Measurements from ENCODE around the gene GRAMD2A. TPM values are rescaled to one million over a fixed set of nuclear protein-coding genes. Genes with fewer than 3 reads are reported as not detected.

The GRAMD2A gene
- total and polyA plus RNA-seq, 2 experiments from 2014 or later: 0.70 to 2.8 TPM

DNA sequence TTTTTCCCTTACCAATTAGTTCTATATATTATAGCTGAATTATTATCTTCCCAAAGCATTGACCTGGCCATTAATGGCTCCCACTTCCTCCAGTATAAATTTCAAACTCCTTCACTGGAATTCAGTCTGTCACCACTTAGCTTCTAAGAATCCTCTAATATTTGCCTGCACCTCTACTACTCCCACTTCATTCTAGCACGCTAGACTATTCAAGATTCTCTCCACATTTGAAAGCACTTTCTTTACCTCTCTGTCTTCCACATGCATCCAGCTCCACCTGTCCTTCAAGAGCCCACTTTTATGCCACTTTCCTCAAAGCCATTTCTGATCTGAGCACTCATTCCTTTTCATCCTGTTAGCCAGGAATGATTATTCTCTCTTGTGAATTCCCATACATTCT, 64.4 kb downstream of the GRAMD2A start:
- no peak overlapping the region for H2AFZ ChIP-seq
- ATAC-seq (no peak), DNase-seq (ENCODE audit: low spot score) (no peak)
- no peak overlapping the region for H3K4me2 ChIP-seq
- no peaks in the 10 kb centered on the region for H4K20me1 ChIP-seq (replicated peaks; ENCODE audit: insufficient read depth)
- no peak overlapping the region for H3K27ac Mint-ChIP-seq
- H3K9me2 ChIP-seq (ENCODE audit: insufficient read depth): no peaks in the 10 kb centered on the region
- no peaks in the 10 kb centered on the region for H3K36me3 ChIP-seq (ENCODE audit: insufficient read depth)
- H3K4me1 Mint-ChIP-seq: no peaks in the 10 kb centered on the region
- H3K36me3 Mint-ChIP-seq (ENCODE audit: low read depth): no peaks in the 10 kb centered on the region
- H3F3A ChIP-seq (replicated peaks; ENCODE audit: low read depth): no peaks in the 10 kb centered on the region
- no peaks in the 10 kb centered on the region for H3K27me3 ChIP-seq (ENCODE audit: insufficient read depth)
- H3K79me2 ChIP-seq (replicated peaks; ENCODE audit: insufficient read depth): no peaks in the 10 kb centered on the region
- H3K4me1 ChIP-seq (ENCODE audit: insufficient read depth): no peaks in the 10 kb centered on the region
- TF ChIP-seq CREB1 (CRISPR knock-in tag; IDR thresholded peaks at IDR 0.05; ENCODE audit: low read depth) (no peak), NANOG (IDR thresholded peaks at IDR 0.05; ENCODE audit: borderline replicate concordance) (no peak), POLR2AphosphoS5 (IDR thresholded peaks at IDR 0.05; ENCODE audit: low read depth) (no peak), ZNF331 (CRISPR knock-in tag; IDR thresholded peaks at IDR 0.05; ENCODE audit: low read depth) (no peak), EZH2phosphoT487 (IDR thresholded peaks at IDR 0.05; ENCODE audit: unreplicated experiment) (no peak), EZH2 (IDR thresholded peaks at IDR 0.05; ENCODE audit: low read depth, unreplicated experiment) (no peak)
- TF ChIP-seq, protein P1, sequence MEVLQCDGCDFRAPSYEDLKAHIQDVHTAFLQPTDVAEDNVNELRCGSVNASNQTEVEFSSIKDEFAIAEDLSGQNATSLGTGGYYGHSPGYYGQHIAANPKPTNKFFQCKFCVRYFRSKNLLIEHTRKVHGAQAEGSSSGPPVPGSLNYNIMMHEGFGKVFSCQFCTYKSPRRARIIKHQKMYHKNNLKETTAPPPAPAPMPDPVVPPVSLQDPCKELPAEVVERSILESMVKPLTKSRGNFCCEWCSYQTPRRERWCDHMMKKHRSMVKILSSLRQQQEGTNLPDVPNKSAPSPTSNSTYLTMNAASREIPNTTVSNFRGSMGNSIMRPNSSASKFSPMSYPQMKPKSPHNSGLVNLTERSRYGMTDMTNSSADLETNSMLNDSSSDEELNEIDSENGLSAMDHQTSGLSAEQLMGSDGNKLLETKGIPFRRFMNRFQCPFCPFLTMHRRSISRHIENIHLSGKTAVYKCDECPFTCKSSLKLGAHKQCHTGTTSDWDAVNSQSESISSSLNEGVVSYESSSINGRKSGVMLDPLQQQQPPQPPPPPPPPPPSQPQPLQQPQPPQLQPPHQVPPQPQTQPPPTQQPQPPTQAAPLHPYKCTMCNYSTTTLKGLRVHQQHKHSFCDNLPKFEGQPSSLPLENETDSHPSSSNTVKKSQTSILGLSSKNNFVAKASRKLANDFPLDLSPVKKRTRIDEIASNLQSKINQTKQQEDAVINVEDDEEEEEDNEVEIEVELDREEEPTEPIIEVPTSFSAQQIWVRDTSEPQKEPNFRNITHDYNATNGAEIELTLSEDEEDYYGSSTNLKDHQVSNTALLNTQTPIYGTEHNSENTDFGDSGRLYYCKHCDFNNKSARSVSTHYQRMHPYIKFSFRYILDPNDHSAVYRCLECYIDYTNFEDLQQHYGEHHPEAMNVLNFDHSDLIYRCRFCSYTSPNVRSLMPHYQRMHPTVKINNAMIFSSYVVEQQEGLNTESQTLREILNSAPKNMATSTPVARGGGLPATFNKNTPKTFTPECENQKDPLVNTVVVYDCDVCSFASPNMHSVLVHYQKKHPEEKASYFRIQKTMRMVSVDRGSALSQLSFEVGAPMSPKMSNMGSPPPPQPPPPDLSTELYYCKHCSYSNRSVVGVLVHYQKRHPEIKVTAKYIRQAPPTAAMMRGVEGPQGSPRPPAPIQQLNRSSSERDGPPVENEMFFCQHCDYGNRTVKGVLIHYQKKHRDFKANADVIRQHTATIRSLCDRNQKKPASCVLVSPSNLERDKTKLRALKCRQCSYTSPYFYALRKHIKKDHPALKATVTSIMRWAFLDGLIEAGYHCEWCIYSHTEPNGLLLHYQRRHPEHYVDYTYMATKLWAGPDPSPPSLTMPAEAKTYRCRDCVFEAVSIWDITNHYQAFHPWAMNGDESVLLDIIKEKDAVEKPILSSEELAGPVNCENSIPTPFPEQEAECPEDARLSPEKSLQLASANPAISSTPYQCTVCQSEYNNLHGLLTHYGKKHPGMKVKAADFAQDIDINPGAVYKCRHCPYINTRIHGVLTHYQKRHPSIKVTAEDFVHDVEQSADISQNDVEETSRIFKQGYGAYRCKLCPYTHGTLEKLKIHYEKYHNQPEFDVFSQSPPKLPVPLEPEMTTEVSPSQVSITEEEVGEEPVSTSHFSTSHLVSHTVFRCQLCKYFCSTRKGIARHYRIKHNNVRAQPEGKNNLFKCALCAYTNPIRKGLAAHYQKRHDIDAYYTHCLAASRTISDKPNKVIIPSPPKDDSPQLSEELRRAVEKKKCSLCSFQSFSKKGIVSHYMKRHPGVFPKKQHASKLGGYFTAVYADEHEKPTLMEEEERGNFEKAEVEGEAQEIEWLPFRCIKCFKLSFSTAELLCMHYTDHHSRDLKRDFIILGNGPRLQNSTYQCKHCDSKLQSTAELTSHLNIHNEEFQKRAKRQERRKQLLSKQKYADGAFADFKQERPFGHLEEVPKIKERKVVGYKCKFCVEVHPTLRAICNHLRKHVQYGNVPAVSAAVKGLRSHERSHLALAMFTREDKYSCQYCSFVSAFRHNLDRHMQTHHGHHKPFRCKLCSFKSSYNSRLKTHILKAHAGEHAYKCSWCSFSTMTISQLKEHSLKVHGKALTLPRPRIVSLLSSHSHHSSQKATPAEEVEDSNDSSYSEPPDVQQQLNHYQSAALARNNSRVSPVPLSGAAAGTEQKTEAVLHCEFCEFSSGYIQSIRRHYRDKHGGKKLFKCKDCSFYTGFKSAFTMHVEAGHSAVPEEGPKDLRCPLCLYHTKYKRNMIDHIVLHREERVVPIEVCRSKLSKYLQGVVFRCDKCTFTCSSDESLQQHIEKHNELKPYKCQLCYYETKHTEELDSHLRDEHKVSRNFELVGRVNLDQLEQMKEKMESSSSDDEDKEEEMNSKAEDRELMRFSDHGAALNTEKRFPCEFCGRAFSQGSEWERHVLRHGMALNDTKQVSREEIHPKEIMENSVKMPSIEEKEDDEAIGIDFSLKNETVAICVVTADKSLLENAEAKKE (CRISPR knock-in tag; IDR thresholded peaks at IDR 0.05): no peak
- TF ChIP-seq, protein P2, sequence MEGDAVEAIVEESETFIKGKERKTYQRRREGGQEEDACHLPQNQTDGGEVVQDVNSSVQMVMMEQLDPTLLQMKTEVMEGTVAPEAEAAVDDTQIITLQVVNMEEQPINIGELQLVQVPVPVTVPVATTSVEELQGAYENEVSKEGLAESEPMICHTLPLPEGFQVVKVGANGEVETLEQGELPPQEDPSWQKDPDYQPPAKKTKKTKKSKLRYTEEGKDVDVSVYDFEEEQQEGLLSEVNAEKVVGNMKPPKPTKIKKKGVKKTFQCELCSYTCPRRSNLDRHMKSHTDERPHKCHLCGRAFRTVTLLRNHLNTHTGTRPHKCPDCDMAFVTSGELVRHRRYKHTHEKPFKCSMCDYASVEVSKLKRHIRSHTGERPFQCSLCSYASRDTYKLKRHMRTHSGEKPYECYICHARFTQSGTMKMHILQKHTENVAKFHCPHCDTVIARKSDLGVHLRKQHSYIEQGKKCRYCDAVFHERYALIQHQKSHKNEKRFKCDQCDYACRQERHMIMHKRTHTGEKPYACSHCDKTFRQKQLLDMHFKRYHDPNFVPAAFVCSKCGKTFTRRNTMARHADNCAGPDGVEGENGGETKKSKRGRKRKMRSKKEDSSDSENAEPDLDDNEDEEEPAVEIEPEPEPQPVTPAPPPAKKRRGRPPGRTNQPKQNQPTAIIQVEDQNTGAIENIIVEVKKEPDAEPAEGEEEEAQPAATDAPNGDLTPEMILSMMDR (conservative IDR thresholded peaks at IDR 0.05; ENCODE audit: low read depth in 2 of 2): no peak
- TF ChIP-seq, protein P3, sequence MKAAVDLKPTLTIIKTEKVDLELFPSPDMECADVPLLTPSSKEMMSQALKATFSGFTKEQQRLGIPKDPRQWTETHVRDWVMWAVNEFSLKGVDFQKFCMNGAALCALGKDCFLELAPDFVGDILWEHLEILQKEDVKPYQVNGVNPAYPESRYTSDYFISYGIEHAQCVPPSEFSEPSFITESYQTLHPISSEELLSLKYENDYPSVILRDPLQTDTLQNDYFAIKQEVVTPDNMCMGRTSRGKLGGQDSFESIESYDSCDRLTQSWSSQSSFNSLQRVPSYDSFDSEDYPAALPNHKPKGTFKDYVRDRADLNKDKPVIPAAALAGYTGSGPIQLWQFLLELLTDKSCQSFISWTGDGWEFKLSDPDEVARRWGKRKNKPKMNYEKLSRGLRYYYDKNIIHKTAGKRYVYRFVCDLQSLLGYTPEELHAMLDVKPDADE (IDR thresholded peaks at IDR 0.05): no peak
- TF ChIP-seq, protein P4, sequence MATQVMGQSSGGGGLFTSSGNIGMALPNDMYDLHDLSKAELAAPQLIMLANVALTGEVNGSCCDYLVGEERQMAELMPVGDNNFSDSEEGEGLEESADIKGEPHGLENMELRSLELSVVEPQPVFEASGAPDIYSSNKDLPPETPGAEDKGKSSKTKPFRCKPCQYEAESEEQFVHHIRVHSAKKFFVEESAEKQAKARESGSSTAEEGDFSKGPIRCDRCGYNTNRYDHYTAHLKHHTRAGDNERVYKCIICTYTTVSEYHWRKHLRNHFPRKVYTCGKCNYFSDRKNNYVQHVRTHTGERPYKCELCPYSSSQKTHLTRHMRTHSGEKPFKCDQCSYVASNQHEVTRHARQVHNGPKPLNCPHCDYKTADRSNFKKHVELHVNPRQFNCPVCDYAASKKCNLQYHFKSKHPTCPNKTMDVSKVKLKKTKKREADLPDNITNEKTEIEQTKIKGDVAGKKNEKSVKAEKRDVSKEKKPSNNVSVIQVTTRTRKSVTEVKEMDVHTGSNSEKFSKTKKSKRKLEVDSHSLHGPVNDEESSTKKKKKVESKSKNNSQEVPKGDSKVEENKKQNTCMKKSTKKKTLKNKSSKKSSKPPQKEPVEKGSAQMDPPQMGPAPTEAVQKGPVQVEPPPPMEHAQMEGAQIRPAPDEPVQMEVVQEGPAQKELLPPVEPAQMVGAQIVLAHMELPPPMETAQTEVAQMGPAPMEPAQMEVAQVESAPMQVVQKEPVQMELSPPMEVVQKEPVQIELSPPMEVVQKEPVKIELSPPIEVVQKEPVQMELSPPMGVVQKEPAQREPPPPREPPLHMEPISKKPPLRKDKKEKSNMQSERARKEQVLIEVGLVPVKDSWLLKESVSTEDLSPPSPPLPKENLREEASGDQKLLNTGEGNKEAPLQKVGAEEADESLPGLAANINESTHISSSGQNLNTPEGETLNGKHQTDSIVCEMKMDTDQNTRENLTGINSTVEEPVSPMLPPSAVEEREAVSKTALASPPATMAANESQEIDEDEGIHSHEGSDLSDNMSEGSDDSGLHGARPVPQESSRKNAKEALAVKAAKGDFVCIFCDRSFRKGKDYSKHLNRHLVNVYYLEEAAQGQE (IDR thresholded peaks at IDR 0.05; ENCODE audit: unreplicated experiment): no peak
- H3K4me3 Mint-ChIP-seq: no peak overlapping the region
- H3K4me3 ChIP-seq: no peak overlapping the region
- H3K27ac ChIP-seq (ENCODE audit: low read depth): no peak overlapping the region
- no peaks in the 10 kb centered on the region for H3K27me3 Mint-ChIP-seq (ENCODE audit: insufficient read depth, low read depth, poor library complexity)
- no peaks in the 10 kb centered on the region for H3K9me3 Mint-ChIP-seq

All from GM23338 (cell line).